Right lobe of liver (tissue), 4 donors: Measurements from ENCODE around the gene MOB1B.

Experiments
- POLR2A ChIP-seq: fragments of 450-650 bp; IDR thresholded peaks from one replicate; pipeline ENCODE4 v1.6.1; 2017; ENCODE audit warnings: antibody characterized with exemption, mild to moderate bottlenecking
- TF ChIP-seq, protein P1 (sequence below), 4 donors: fragments of 200-600 bp in 3 of 4; fragments of 450-650 bp in 1 of 4; IDR thresholded peaks; one replicate each; pipeline versions ENCODE4 v1.5.1 to v1.8.0; 2016 to 2022; ENCODE audit warnings: antibody characterized with exemption in 4 of 4, mild to moderate bottlenecking in 2 of 4
- donor health status: DM: no; HTN: no; CAD: no.
- donor health status: DM: no; HTN: no; CAD: no.
- donor health status: DM: no; HTN: yes; CAD: no.

DNA sequence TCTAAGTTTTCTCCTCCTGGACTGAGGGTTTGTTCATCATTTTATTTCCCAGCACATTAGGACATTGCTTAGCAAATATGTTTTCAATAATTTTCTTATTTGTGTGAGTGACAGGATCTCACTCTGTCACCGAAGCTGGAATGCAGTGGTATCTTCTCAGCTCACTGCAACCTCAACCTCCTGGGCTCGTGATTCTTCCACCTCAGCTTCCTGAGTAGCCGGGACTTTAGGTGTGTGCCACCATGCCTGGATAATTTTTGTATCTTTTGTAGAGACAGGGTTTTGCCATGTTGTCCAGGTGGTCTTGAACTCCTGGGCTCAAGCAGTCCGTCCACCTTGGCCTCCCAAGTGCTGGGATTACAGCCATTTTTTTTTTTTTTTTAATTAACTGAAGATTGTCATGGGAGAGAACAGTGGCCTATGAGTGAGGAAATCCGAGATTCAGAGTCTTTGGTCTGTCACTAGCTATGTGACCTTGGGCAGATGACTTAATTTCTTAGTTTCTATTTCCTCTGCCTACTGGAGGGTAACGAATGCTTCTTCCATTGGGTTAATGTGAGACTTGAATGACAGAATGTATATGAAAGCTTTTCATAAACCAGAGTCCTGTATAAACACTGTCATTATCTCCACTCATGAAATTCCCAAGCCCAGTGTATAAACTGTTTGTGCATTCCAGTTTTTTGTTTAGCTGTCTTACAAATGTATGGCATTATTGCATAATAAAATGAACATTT lies 23.9 kb downstream of the MOB1B start:
- TF ChIP-seq, protein P1, sequence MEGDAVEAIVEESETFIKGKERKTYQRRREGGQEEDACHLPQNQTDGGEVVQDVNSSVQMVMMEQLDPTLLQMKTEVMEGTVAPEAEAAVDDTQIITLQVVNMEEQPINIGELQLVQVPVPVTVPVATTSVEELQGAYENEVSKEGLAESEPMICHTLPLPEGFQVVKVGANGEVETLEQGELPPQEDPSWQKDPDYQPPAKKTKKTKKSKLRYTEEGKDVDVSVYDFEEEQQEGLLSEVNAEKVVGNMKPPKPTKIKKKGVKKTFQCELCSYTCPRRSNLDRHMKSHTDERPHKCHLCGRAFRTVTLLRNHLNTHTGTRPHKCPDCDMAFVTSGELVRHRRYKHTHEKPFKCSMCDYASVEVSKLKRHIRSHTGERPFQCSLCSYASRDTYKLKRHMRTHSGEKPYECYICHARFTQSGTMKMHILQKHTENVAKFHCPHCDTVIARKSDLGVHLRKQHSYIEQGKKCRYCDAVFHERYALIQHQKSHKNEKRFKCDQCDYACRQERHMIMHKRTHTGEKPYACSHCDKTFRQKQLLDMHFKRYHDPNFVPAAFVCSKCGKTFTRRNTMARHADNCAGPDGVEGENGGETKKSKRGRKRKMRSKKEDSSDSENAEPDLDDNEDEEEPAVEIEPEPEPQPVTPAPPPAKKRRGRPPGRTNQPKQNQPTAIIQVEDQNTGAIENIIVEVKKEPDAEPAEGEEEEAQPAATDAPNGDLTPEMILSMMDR (IDR thresholded peaks at IDR 0.05): no peak
- TF ChIP-seq POLR2A: no peak
